Umbilical cord (tissue), 2 donors: Measurements from ENCODE around the gene LRP11. TPM values are rescaled to one million over a fixed set of nuclear protein-coding genes. Genes with fewer than 3 reads are reported as not detected.
A peak's percentile ranks its signal among the peaks of the same experiment; 100 is the strongest.
"Not testable (repeated sequence)": the region's sequence is repeated elsewhere in the genome, so short reads cannot be mapped to it uniquely, and the experiment has no call there.

Source experiments
- DNase-seq: peaks from one replicate; pipeline ENCODE4 v3.0.0-alpha.2; 2015; ENCODE audit warnings: low spot score
- total RNA-seq: library from RNA; depleted of rRNA; stranded (reverse); fragments of >200 nt; gene quantifications from one replicate; pipeline ENCODE4 v1.2.3, GENCODE V29; 2014; ENCODE audit warnings: low replicate concordance; ENCODE audit not compliant: insufficient read depth

Gene LRP11
- total RNA-seq, 1 donor from 2014 or later, result 21.7 TPM

GRCh38 chr6:149898966-149899365 lies 34.8 kb upstream of the LRP11 start:
- DNase-seq, result no peak

- DNase-seq, result no peak
Observed at GRCh38 chr6:149897855-149898744, 33.9 kb upstream of the LRP11 start, which contains the start of gene RAET1E. RAET1E (minus strand) TSS chr6:149898113; CDS start chr6:149890901, 7,212 bp downstream.

GRCh38 chr6:149897015-149897697 lies 33.0 kb upstream of the LRP11 start:
- peak; percentile 35 for DNase-seq

GRCh38 chr6:149896491-149896890 lies 32.3 kb upstream of the LRP11 start:
- no peak for DNase-seq

GRCh38 chr6:149895833-149896271 lies 31.7 kb upstream of the LRP11 start:
- DNase-seq, result no peak

GRCh38 chr6:149895048-149895590 lies 31.0 kb upstream of the LRP11 start:
- peak; percentile 56 for DNase-seq

- not testable (repeated sequence) for DNase-seq
Observed at GRCh38 chr6:149891864-149892263, 27.7 kb upstream of the LRP11 start.

GRCh38 chr6:149891259-149891658 lies 27.1 kb upstream of the LRP11 start:
- no peak for DNase-seq

- DNase-seq, result no peak
Observed at GRCh38 chr6:149890629-149891045, 26.5 kb upstream of the LRP11 start.

GRCh38 chr6:149889326-149889725 lies 25.2 kb upstream of the LRP11 start:
- DNase-seq, result no peak

- no peak for DNase-seq
Observed at GRCh38 chr6:149888659-149889058, 24.5 kb upstream of the LRP11 start.

- no peak for DNase-seq
Observed at GRCh38 chr6:149888093-149888492, 23.9 kb upstream of the LRP11 start.

GRCh38 chr6:149887343-149887742 lies 23.2 kb upstream of the LRP11 start:
- no peak for DNase-seq

- DNase-seq, result no peak
Observed at GRCh38 chr6:149885888-149886287, 21.7 kb upstream of the LRP11 start.

- no peak for DNase-seq
Observed at GRCh38 chr6:149884617-149885016, 20.5 kb upstream of the LRP11 start.

GRCh38 chr6:149884215-149884614 lies 20.1 kb upstream of the LRP11 start:
- DNase-seq, result peak; percentile 35

GRCh38 chr6:149881860-149882259 lies 17.7 kb upstream of the LRP11 start:
- no peak for DNase-seq

- DNase-seq, result no peak
Observed at GRCh38 chr6:149881066-149881766, 17.1 kb upstream of the LRP11 start.

GRCh38 chr6:149877659-149878058 lies 13.5 kb upstream of the LRP11 start:
- DNase-seq, result no peak

GRCh38 chr6:149876241-149876933 lies 12.2 kb upstream of the LRP11 start:
- DNase-seq, result no peak

GRCh38 chr6:149872233-149872632 lies 8.1 kb upstream of the LRP11 start:
- no peak for DNase-seq
